Panc1 (cell line): Measurements from ENCODE around the gene DIS3L2. TPM values are rescaled to one million over a fixed set of nuclear protein-coding genes. Genes with fewer than 3 reads are reported as not detected.
"Not testable (repeated sequence)": the region's sequence is repeated elsewhere in the genome, so short reads cannot be mapped to it uniquely, and the experiment has no call there.

Source experiments
- ATAC-seq: fragments of 200-7000 bp; cut with Tn5 transposase; 2 replicates; pipeline ENCODE4 v1.9.1; 2020; ENCODE audit warnings: mild to moderate bottlenecking, moderate library complexity
- BruUV-seq: library from RNA; stranded (reverse); fragments of 400-500 nt; replicated peaks from 2 replicates; lab custom pipeline; 2021; lab: Mats Ljungman, UMichigan
- CTCF ChIA-PET: fragments of 300-600 bp; sonication (Branson Sonifier 250); formaldehyde crosslinking; loops from one replicate; lab custom pipeline; 2022; ENCODE audit warnings: antibody characterized with exemption; lab: Charles Lee
- POLR2A ChIA-PET: fragments of 300-600 bp; sonication (Branson Sonifier 250); formaldehyde crosslinking; loops from one replicate; lab custom pipeline; 2022; ENCODE audit warnings: antibody characterized with exemption; lab: Charles Lee
- DNase-seq: peaks from one replicate; pipeline ENCODE4 v3.0.0-alpha.2; 2010; ENCODE audit warnings: low read depth, low spot score
- H3K27ac ChIP-seq: 2 replicates; pipeline ENCODE4 v1.5.1; 2011; ENCODE audit warnings: mild to moderate bottlenecking, low read length, inconsistent platforms
- H3K27me3 ChIP-seq: fragments of 200-500 bp; sonication (Bioruptor generic); 2 replicates; pipeline ENCODE4 v1.6.0; 2014; ENCODE audit warnings: low read length, inconsistent platforms; ENCODE audit not compliant: control insufficient read depth, insufficient read depth
- H3K36me3 ChIP-seq: fragments of 200-500 bp; sonication (Bioruptor generic); 2 replicates; pipeline ENCODE4 v1.5.1; 2014; ENCODE audit warnings: inconsistent platforms, mild to moderate bottlenecking, low read length, moderate library complexity; ENCODE audit not compliant: control insufficient read depth, insufficient read depth
- H3K4me1 ChIP-seq: 2 replicates; pipeline ENCODE4 v1.5.1; 2011; ENCODE audit warnings: inconsistent platforms, mild to moderate bottlenecking, low read length, moderate library complexity; ENCODE audit not compliant: control insufficient read depth, insufficient read depth
- H3K4me3 ChIP-seq, 2 experiments: 2 replicates each; pipeline ENCODE4 v1.5.1; 2011 to 2012; ENCODE audit warnings: low read depth in 2 of 2, low read length in 2 of 2, mild to moderate bottlenecking in 2 of 2, inconsistent platforms in 1 of 2, moderate library complexity in 1 of 2
- H3K9me3 ChIP-seq: fragments of 200-500 bp; sonication (Bioruptor generic); 2 replicates; pipeline ENCODE4 v1.5.1; 2014; ENCODE audit warnings: low read depth, mild to moderate bottlenecking, inconsistent platforms, low read length, moderate library complexity; ENCODE audit not compliant: control insufficient read depth, insufficient read depth
- CTCF ChIP-seq: fragments of 450-650 bp; IDR thresholded peaks from 2 replicates; pipeline ENCODE4 v1.5.1; 2017; ENCODE audit warnings: mild to moderate bottlenecking
- POLR2AphosphoS5 ChIP-seq: IDR thresholded peaks from 2 replicates; pipeline ENCODE4 v1.6.1; 2012; ENCODE audit warnings: mild to moderate bottlenecking, low read depth, low read length, moderate library complexity
- REST ChIP-seq, 2 experiments: IDR thresholded peaks; 2 replicates each; pipeline ENCODE4 v1.6.1; 2011 to 2012; ENCODE audit warnings: low read depth in 2 of 2, control low read depth in 1 of 2, low read length in 1 of 2, mild to moderate bottlenecking in 1 of 2, moderate library complexity in 1 of 2; ENCODE audit not compliant: insufficient read depth in 1 of 2
- SIN3A ChIP-seq: IDR thresholded peaks from 2 replicates; pipeline ENCODE4 v1.6.1; 2012; ENCODE audit warnings: low read depth, mild to moderate bottlenecking, low read length, moderate library complexity, borderline replicate concordance; ENCODE audit not compliant: insufficient read depth
- TCF7L2 ChIP-seq: IDR thresholded peaks from 2 replicates; pipeline ENCODE4 v1.6.1; 2011; ENCODE audit warnings: mild to moderate bottlenecking, low read depth, low read length, inconsistent platforms
- in situ Hi-C: cut with HindIII; loops from 2 replicates; pipeline ENCODE4 v1.10.0; 2016; ENCODE audit warnings: low sequenced_read_pairs, low pct_unique_long_range_greater_than_20kb
- intact Hi-C: fragments of 100-400 bp; cut with micrococcal nuclease; formaldehyde crosslinking; loops from one replicate; pipeline ENCODE4 v1.10.0; 2022; ENCODE audit not compliant: unreplicated experiment
- total RNA-seq: library from RNA; stranded (reverse); gene quantifications from one replicate; pipeline ENCODE4 v1.2.1, GENCODE V29; 2021; ENCODE audit not compliant: unreplicated experiment

DIS3L2 gene
- total RNA-seq, 1 experiment from 2014 or later, result 28.1 TPM

- DNase-seq, BruUV-seq, H3K9me3 ChIP-seq, H3K27ac ChIP-seq, H3K27me3 ChIP-seq, POLR2A ChIA-PET, ATAC-seq, H3K36me3 ChIP-seq, H3K4me3 ChIP-seq, H3K4me1 ChIP-seq, in situ Hi-C loops: not testable (repeated sequence)
- CTCF ChIA-PET, result interaction anchor here (0.6 kb wide), 1 partner anchor 273 kb away, joined by 3 read pairs; no protein-coding TSS in a partner anchor
- intact Hi-C loops, result loop anchor here (5.0 kb wide), 1 partner anchor 99 kb away; no protein-coding TSS in a partner anchor
These were observed 376.7 kb downstream of the DIS3L2 start for GRCh38 chr2:232338094-232338758.

- H3K9me3 ChIP-seq, result no peaks in the 10 kb centered on the region
- in situ Hi-C loops, result no loop called here
- TF ChIP-seq REST (IDR thresholded peaks at IDR 0.05; ENCODE audit: insufficient read depth in 1 of 2, low read depth in 2 of 2, low read length in 1 of 2), result no peak
- POLR2A ChIA-PET, result no interaction called here
- no peaks in the 10 kb centered on the region for H3K27me3 ChIP-seq
- ATAC-seq (no peak), DNase-seq (no peak)
- CTCF ChIA-PET, result no interaction called here
- H3K4me3 ChIP-seq, result no peak overlapping the region
- H3K4me1 ChIP-seq, result no peaks in the 10 kb centered on the region; the same call in 1 of the 2 replicates
- no peak overlapping the region for H3K27ac ChIP-seq
- BruUV-seq, result no TSS peak
- intact Hi-C loops, result loop anchor here (5.0 kb wide), 1 partner anchor 99 kb away; no protein-coding TSS in a partner anchor
- H3K36me3 ChIP-seq, result no peaks in the 10 kb centered on the region
These were observed 377.2 kb downstream of the DIS3L2 start for GRCh38 chr2:232338759-232339106.

GRCh38 chr2:232339121-232340081, 377.9 kb downstream of the DIS3L2 start:
- no TSS peak for BruUV-seq
- DNase-seq (no peak), ATAC-seq (no peak)
- ChIA-PET CTCF (no interaction called here), POLR2A (no interaction called here)
- Histone ChIP-seq H3K36me3 (no peaks in the 10 kb centered on the region), H3K4me3 (no peak overlapping the region), H3K27me3 (no peaks in the 10 kb centered on the region), H3K27ac (no peak overlapping the region), H3K4me1 (no peaks in the 10 kb centered on the region; the same call in 1 of the 2 replicates), H3K9me3 (no peaks in the 10 kb centered on the region)
- in situ Hi-C loops, result no loop called here
- intact Hi-C loops, result loop anchor here (5.0 to 10.0 kb wide), 2 partner anchors 98 to 185 kb away; partner anchors contain the start of genes CHRND and PRSS56
- TF ChIP-seq SIN3A (no peak), CTCF (no peak; the same call in 1 of the 2 replicates), POLR2AphosphoS5 (no peak), TCF7L2 (no peak), REST (IDR thresholded peaks at IDR 0.05; ENCODE audit: insufficient read depth in 1 of 2, low read depth in 2 of 2, low read length in 1 of 2) (no peak)
